ENCODE measurements around the gene TMEM184A. TPM values are rescaled to one million over a fixed set of nuclear protein-coding genes. Genes with fewer than 3 reads are reported as not detected.
A peak's percentile ranks its signal among the peaks of the same experiment; 100 is the strongest.

Gene TMEM184A
- total and polyA plus RNA-seq, 2 of the 13 experiments (the other 11 are each of a cell fraction or from before 2014, with no cell fraction given) = 9.5 to 20.4 TPM

GRCh38 chr7:1515509-1515967 is 40.5 kb downstream of the TMEM184A start (continued):
- TF ChIP-seq ZFP90 (CRISPR knock-in tag; IDR thresholded peaks at IDR 0.05; ENCODE audit: borderline replicate concordance) = peak; percentile 58; the same call in 1 of the 2 replicates
- 0 out of 2 replicates have a peak, but pooled peaks have one; percentile 55 for TF ChIP-seq HIVEP1 (CRISPR knock-in tag; IDR thresholded peaks at IDR 0.05)
- TF ChIP-seq ZBTB37 (CRISPR knock-in tag; IDR thresholded peaks at IDR 0.05) = peak; percentile 78
- TF ChIP-seq TFAP4 (IDR thresholded peaks at IDR 0.05; ENCODE audit: borderline replicate concordance, low read depth) = peak; percentile 22; the same call in 1 of the 2 replicates
- peak; percentile 45; the same call in 1 of the 2 replicates for TF ChIP-seq ZNF281 (CRISPR knock-in tag; IDR thresholded peaks at IDR 0.05; ENCODE audit: borderline replicate concordance)
- peak; percentile 65 for TF ChIP-seq HDAC2 (CRISPR knock-in tag; IDR thresholded peaks at IDR 0.05)
- peak; percentile 66; the same call in 1 of the 2 replicates for TF ChIP-seq ZNF746 (CRISPR knock-in tag; IDR thresholded peaks at IDR 0.05)
- TF ChIP-seq ZNF644 (CRISPR knock-in tag; IDR thresholded peaks at IDR 0.05; ENCODE audit: low read depth) = peak; percentile 64
- 0 out of 2 replicates have a peak, but pooled peaks have one; percentile 68 for TF ChIP-seq ZNF556 (CRISPR knock-in tag; IDR thresholded peaks at IDR 0.05; ENCODE audit: borderline replicate concordance)
- peak; percentile 95 for TF ChIP-seq NR2C2 (CRISPR knock-in tag; IDR thresholded peaks at IDR 0.05; ENCODE audit: borderline replicate concordance)
- TF ChIP-seq HOXA5 (CRISPR knock-in tag; IDR thresholded peaks at IDR 0.05) = peak; percentile 40; the same call in 1 of the 2 replicates
- TF ChIP-seq PATZ1 (CRISPR knock-in tag; IDR thresholded peaks at IDR 0.05) = peak; percentile 80
- peak; percentile 71 for TF ChIP-seq SAP130 (CRISPR knock-in tag; IDR thresholded peaks at IDR 0.05; ENCODE audit: low read depth)
- TF ChIP-seq HMGXB3 (CRISPR knock-in tag; IDR thresholded peaks at IDR 0.05; ENCODE audit: borderline replicate concordance) = peak; percentile 57; the same call in 1 of the 2 replicates
- TF ChIP-seq ZNF629 (CRISPR knock-in tag; conservative IDR thresholded peaks at IDR 0.05) = 0 out of 2 replicates have a peak, but pooled peaks have one; percentile 35
- peak; percentile 74; the same call in 1 of the 2 replicates for TF ChIP-seq ZGPAT (CRISPR knock-in tag; IDR thresholded peaks at IDR 0.05)

Data from HepG2 (cell line).